GM12873 (cell line): ENCODE results near the gene TNIK.

Source experiments
- TF ChIP-seq, protein P1 (sequence below): IDR thresholded peaks from 2 replicates; pipeline ENCODE4 v1.5.1; 2012; ENCODE audit warnings: low read depth, mild to moderate bottlenecking, moderate library complexity, low read length, control low read depth; ENCODE audit not compliant: insufficient read depth; ENCODE audit errors: missing control alignments

Gene TNIK

DNA sequence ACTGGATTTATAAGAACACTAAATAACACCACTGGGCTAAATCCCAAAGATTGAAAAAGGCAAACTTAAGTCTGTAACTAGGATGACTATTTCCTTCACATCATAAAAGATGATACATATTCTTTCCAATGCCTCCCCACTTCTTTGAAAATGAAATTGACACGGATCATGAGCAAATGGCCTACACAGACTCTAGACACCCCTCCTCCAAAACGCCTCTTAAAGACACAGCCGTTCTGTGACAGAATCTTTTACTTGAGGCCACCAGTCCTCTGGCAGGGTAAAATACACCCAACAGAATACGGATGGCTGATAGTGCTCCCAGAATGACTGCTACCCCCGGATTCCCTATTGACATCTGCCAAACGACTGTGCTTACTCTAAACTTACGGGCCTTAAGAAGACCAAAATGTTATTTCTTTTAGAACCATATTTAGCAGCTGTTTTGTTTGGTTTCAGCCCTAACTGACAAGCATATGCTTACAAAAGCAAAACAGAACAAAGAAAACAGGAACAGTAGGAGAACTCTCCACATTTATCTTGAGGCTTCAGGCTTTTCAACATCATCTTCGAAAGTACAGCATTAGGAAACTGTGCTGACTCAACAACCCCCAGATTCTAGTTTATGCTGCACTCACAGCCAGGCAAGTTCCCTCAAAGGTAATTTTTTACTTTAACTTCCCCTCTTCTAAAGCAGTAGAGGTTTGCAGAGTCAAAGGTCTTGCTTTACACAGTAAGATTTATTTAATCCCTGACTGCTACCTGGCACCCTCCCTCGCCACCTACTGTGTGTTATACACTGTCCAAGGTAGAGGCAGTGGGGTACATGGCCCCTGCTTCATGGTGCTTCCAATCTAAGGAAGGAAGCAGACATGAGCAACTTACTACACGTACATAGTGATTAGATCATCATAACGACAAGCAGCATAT, 84.3 kb downstream of the TNIK start:
- TF ChIP-seq, protein P1, sequence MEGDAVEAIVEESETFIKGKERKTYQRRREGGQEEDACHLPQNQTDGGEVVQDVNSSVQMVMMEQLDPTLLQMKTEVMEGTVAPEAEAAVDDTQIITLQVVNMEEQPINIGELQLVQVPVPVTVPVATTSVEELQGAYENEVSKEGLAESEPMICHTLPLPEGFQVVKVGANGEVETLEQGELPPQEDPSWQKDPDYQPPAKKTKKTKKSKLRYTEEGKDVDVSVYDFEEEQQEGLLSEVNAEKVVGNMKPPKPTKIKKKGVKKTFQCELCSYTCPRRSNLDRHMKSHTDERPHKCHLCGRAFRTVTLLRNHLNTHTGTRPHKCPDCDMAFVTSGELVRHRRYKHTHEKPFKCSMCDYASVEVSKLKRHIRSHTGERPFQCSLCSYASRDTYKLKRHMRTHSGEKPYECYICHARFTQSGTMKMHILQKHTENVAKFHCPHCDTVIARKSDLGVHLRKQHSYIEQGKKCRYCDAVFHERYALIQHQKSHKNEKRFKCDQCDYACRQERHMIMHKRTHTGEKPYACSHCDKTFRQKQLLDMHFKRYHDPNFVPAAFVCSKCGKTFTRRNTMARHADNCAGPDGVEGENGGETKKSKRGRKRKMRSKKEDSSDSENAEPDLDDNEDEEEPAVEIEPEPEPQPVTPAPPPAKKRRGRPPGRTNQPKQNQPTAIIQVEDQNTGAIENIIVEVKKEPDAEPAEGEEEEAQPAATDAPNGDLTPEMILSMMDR = no peak

DNA sequence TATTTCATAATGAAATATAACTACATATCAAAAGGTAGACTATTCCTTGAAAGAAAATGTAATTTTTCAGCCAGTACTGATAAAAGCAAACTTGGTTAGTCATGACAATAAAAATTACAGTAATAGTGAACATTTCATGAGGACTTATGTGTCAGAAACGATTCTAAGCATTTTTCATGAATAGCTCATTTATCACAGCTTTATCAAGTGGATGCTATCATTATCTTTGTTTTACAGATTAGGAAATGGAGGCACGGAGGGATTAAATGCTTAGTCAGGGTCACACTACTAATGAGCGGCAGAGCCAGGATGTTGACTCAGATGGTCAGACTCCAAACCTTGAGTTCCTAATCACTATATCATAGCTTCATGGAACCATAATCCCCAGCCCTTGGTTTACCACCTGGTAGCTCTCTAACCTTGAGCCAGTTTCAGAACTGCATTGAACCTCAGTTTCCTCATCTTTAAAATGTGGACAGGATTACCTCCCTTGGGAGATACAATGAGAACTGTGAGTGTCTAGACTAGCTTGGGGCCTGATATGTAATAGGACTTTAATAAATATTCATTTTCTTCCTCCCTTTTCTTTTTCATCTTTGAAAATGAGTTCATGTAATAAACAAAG, 85.4 kb downstream of the TNIK start:
- TF ChIP-seq, protein P1 = no peak

DNA sequence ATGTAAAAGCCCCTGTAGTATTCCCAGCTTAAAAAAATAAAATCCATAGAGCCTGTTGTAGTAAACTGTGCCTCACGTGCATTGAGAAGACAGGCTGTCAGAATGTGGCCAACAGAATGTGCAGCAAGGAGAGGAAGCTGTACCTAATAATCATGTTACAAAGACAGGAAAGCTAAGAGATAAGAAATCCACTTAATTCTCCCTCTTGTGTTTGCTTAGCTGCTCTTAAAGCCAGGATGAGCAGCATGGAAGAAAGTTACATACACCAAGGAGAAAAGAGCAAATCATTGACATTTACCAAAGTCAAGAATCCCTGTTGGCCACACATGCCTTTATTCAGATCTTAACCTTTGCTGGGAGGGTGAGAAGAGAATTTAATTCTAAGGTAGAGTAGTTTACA, 85.9 kb downstream of the TNIK start:
- TF ChIP-seq, protein P1 = no peak

DNA sequence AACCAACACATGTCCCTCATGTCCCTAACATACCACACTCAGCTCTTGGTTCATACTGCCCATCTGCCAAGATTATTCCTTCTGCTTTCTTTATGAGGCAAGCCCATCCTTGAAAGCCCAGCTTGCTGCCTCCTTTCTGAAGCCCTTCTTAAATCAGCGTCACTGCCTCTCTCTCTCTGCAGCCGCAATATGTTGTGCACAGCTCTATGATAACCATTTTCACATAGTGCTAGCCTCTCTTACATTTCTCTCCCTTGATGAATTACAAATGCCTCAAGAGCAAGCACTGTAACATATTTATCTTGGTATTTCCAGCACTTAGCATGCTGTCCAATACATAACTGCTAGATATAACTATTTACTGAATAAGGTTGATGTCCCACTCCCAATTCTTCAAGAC, 86.5 kb downstream of the TNIK start:
- TF ChIP-seq, protein P1 = no peak

DNA sequence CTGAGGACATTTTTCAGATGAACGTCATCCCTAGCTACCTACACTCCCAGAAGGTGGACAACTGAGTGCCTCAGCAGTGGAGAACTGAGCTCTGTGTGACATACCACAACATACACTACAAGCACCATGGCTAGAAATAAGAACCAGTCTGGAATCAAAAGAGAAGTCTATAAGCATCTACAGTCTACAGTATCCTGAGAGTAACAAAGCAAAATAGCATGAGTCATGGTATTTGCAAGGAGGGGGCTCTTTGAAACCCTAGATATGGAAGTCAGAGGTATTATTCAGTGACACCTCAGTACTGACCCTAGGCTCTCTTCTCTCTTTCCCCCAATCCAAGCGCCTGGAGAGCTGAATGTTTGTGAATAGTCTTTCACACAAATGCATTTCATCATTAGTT, 87.5 kb downstream of the TNIK start:
- TF ChIP-seq, protein P1 = no peak

DNA sequence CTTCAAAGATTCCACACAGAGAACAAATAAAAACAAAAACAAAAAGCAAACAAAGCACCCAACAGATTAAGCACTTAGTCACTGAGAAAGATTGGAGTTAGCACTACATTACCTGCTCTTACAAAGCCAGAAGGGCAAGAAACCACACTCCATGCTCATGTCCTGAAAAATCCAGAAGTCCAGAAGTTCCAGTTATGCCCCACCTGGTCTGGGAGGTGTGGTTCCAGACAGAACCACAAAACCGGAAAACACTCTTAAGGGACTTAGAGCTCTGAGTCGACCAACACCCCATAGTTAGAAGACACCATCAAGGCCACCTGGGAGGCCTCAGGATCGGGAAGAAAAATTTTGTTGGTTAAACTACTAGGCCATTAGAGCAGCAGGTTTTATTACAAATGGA, 88.9 kb downstream of the TNIK start:
- TF ChIP-seq, protein P1 = no peak

DNA sequence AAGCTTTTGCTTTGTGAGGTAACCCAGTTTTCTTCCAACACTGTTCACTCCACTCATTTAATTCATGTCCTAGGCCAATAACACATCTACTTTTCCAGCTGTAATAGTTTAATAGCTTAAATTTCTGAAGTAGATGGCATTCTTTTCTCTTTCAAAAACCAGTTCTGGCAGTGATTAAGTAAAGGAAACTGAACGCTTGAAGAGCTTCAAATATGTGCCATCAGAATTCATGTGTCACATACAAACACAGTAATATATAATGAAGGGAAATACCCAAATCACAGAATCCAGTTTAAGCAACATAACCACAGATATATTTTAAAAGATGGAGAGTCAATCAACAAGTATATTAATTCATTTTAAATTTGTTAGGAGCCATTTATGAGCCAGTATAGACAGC, 91.0 kb downstream of the TNIK start:
- TF ChIP-seq, protein P1 = no peak
